ENCODE measurements around the gene FBLN5.

The FBLN5 gene

DNA sequence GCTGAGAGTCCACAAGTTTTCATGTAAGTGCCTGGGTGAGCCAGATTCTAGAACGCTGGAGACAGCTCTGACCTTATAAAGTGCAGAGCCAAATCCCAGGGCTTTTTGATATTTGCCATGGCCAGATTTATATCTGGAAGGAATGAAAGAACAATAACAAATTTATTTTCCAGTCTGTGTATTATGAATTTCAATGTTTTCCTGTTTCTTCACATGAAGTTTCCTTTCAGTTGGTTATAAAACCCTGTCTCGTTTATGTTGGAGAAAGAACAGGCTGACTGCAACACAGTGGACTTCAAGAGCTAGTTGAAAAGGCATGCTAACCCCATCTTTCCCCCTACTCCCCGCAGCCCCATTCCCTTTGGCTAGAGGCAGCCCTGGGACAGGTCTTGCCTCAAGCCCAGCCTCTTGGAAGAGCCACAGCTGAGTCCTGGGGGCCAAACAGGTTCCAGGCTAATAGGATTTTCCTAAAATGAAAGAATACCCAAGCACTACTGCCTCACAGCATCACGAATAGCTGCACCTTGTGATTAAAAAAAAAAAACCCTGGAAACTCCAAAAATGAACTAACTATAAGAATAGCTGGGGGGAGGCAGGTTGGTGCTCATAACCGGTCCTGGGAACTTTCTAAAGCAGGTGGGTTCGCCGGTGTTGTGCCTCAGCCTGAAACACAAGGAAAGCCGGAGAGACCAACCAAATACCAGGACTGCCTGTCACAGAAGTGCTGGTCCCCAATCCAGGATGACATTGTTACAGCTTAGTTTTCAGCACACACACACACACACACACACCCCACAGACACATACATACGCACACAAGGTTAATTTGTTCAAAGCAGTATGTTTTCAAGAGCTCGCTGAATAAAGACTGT, 1.5 kb downstream of the FBLN5 start:
- DNase-seq, result no peak

DNA sequence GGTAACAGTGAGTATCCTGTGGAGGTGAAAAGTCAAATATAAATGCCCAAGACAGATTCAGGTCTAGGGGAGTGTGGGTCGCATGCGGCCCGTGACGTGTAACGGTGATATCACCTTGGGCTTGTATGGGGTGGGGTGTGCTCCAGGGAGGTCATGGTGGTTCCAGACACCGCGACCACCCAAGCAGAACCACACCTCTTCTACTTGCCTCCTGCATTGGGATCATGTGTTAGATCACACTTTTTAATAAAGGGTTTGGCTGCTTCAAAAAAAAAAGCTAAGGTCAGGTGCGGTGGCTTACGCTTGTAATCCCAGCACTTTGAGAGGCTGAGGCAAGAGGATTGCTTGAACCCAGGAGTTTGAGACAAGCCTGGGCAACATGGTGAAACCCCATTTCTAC, 4.5 kb downstream of the FBLN5 start:
- no peak for DNase-seq

DNA sequence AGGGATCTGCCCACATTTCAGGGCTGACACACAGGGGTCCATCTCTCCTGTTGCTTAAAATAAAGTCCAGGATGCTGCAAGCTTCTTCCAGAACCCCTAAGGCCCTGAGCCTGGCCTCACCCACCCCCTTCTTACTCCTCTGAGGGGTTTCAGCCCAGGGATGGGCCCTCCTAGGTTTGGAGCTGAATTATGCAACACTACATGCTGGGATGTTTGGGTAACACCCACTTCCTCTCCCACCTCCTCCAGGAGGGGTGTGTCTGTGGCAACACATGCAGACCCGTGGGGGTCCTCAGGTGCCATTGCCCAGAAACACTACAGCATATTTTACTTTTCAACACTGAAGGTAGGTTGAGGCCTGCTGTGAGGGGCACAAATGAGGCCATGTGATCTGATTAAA, 5.4 kb downstream of the FBLN5 start:
- no peak for DNase-seq

DNA sequence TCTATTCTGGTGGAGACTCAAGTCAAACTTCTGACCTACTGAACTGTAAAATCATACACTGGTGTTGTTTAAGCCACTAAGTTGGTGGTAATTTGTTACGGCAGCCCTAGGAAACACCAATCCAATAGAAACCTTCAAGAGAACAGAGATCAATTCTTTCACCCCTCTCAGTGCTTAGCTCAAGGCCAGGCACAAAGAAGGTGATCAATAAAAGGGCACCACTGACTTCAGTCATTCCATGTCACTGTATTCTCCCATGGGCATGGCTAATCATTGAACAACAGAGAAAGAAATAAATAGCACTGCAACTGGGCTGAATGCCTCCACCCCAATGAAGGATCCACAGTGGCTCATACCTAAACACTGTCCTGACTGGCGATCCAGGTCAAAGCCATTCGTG, 7.3 kb downstream of the FBLN5 start:
- DNase-seq, result no peak

DNA sequence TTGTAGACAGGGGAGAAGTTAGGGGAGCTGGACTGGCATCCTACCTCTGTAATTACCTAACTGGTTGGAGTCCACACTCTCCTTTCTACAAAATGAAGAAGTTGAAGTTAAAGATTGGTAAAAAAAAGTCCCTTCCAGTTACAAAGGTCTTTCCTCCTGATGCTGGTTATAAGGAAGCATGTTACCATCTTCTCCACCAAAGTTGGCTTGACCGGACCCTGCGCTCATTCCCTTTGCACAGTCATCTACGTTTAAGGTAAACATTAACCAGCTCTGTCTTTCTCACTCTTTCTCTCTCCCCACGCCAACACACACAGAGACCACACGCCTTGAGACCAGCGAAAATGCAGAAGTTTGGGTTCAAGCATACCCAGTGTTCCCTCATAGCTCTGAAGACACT, 11.9 kb downstream of the FBLN5 start:
- no peak for DNase-seq

DNA sequence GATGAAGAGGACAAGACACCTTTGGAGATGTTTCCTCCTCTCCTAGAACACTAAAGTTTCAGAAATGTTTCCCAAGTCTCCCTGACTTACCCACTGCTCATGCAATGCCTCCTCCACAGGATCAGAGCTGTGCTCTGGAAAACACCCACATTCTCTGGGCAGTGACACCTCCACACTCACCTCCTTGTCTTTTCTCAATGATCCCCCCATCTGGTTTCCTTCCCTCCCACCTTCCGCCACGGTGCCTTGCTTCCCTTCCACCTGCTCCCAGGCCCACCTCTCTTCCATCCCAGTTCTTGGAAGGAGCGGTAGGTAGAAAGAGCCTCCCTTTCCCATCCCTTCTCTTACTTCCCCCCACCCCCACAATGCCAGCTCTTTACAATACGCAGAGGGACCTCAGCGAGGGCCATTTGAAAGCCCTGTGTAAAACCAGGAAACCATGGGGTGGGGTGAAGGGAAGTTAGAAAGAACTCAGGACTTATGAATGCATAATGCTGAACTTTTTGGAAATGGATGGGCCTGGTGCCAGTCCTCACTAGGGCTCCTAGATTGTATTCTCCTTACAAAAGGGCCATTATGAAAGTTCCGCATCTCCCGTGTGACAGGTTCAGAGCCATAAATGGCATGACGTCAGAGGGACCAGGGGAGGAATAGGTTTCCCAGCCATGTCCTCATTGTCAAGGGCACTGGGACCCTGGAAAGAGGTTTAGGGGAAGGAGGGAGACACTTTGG, 12.8 kb downstream of the FBLN5 start:
- no peak for DNase-seq

DNA sequence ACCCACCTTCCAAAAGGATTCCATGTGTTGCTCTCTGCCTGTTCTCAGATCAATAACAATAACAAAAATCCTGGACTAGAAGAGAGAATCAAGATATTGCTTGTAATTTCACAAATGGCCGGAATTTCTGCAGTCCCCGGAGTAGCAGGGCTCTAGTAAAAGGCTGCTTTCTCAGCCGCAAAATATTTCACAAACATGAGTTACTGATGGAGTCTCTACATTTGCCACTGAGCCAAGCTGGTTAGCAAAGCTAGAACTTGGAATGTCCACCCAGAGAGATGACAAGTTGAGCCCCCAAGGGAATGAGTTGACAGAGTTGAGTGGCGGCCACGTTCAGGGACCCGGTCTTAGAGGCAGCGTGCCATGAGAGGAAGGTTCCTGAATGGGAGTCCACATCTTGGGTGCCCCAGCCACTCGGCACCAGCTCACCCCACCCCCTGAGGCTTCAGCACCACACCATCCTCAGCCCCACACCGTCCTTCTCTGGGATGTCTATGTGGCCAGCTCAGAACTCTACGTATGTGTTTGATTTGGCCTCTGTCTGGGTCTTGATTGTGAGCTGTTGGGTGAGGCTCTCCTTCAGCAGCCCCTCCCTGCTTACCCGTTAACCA, 15.9 kb downstream of the FBLN5 start:
- no peak for DNase-seq

DNA sequence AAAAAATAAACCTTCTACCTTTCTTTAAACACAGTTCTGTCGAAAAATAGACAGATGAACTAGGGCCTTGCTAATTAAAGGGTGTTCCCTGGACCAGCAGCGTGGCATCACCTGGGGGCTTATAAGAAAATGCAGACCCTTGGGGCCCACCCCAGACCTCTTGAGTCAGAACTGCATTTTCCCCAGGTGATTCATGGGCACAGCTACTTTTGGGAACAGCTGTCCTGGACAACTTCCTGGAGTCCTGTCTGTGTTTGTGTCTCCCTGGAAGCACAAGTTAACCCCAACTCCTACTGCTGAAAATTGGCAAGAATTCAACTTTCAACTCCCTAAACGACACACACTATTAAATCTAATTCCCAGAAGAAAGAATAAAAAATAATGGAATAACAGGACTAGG, 17.8 kb downstream of the FBLN5 start:
- no peak for DNase-seq

DNA sequence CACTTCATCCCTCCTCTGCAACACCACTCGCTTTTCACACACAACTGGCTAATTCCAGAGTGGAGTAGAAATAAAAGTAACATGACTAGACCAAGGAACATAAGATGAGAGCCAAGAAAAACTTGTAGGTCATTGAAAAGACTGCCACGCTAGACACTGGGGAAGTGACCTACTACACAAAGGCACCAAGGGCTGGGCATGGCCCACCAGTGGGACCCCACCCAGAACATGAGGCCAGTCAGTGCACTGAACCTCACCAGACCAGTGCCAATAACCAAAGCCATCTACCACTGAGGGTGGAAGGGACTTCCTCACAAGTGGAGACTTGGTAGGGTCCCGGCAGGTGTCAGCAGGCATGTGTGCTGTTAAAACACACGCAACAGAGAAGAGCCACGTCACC, 19.7 kb downstream of the FBLN5 start:
- DNase-seq, result no peak

DNA sequence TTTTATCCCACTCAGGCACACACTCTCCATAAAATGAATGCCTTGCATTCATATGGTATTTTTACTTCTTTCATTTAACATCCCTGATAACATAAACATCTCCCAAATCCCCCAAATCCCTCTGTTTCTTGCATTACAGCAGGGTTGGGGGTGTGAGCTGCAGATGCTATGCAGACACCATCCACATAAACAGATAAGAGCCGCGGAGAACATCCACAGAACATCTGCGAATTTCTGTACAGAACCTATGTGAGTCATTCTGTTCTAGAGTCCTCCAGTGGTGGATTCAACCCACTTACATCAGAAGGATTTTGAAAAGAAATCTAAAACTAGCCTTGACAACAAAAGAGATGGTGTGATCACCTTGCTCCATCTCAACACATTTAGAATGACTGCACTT, 20.3 kb downstream of the FBLN5 start:
- no peak for DNase-seq

DNA sequence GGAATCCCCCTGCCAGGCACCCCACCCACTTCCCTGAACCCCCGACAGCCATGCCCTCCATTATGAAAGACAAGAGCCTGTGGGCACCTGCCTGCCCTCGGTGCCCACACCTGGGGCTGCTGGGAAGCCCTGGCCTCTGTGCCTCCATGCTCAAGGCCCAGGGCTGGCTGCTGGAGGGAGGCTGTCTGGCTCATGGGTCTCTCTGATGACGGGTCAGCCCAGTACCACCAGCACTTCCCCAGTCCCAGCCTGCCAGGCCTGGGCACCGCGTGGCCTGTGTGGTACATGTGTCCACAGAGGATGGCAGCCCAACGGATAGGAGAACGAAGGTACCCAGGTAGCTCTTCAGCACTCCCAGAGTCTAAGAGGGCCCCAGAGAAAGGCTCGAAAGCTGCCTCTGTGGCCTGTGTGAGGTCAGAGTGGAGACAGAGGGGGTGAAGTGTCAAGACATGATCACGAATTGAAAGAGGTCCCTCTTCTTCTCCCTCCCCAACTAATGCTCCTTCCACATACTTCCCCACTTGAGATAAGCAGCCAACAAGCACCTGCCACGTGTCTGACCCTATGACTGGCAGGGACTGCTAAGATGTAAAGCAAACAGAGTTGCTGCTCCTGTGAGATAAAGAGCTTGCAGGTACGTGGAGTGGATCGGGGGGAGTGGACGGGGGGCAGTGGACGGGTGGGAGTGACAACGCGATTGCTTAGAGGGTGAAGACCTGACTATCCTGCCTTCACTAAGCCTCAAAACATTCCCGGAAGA, 21.2 kb downstream of the FBLN5 start:
- DNase-seq, result no peak

DNA sequence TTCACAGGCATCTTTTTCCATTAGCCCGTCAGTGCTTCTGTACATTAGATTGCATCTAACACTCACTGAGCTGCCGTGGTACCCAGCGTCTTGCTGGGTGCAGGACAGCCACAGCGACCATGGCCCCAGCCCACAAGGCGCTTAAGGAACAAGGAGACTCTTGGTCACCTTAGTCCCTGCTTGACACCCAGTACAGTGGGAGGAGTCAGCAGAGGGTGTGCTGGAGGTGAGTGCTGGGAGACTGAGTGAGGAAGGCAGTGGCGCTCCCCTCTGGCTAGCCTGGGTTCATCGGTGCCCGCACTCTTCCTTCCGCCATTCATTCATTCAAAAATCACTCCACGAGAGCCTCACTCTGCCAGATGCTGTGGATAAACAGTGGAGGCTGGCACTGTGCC, 21.8 kb downstream of the FBLN5 start:
- no peak for DNase-seq

DNA sequence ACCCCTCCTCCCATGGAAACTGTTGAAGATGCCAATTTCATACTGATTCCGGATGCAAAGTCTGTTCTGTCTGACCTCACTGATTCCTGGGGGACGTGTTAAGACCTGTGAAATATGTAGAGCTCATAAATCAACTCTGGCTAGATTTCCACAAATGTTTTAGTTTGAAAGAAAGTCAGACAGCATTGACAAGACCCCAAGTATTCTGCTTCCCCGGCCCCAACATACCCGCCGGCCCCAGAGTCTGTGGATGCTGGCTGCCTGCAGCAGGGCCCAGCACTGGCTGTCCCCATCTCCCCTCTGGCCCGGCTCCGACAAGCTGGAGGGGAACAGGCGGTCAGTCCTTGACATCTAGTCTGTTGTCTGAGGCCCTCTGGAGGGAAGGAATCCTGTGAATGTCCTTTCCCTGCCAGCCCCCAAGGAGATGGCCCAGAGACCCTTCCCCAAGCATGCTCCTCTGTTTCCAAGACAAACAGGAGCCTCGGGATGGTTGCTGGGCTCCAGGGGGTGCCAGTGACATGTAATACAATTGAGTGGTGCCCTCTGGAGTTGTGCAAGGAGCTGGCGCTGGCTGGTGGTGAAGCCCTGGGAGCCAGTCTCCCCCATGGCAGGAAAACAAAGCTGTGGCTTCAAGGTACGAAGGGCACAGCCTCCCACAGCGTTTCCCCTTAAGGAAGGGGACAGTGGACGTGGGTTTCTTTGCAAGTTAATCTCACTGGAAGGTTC, 22.3 kb downstream of the FBLN5 start:
- DNase-seq, result no peak

DNA sequence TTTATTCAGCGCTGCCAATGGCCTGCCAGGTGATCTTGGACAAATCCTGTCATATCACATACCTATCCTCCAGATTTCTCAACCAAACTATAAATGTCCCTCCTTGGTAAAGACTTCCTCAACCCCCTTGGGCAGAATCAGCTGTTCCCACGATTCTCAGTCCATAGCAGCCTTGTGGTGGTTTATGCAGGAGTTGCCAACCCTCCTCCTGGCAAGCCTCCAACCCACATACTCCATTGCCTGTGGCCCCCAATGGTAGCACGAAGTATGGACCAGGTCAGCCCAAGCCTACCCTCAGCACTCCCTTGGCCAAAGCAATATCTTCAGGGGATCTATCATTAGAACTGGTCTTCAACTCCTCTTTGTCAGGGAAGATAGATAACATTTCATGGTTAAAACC, 27.0 kb downstream of the FBLN5 start:
- DNase-seq, result no peak

DNA sequence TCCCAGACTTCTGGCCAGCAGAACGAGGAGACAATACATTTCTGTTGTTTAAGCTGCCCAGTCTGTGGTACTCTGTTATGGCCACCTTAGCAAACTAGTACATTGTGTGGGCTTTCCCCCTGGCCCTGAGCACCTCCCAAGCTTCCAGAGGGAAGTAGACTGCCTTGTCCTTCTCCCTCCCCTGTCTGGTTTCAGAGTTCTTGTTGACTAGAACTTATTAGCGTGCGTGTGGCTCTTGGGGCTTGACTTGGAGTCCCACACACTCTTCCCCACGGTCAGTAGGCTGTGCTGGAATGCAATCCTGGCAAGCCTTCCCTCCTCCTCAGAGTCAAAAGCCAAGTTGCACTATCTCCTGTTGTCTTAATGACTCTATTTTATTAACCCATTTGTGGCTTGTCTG, 27.7 kb downstream of the FBLN5 start:
- no peak for DNase-seq

DNA sequence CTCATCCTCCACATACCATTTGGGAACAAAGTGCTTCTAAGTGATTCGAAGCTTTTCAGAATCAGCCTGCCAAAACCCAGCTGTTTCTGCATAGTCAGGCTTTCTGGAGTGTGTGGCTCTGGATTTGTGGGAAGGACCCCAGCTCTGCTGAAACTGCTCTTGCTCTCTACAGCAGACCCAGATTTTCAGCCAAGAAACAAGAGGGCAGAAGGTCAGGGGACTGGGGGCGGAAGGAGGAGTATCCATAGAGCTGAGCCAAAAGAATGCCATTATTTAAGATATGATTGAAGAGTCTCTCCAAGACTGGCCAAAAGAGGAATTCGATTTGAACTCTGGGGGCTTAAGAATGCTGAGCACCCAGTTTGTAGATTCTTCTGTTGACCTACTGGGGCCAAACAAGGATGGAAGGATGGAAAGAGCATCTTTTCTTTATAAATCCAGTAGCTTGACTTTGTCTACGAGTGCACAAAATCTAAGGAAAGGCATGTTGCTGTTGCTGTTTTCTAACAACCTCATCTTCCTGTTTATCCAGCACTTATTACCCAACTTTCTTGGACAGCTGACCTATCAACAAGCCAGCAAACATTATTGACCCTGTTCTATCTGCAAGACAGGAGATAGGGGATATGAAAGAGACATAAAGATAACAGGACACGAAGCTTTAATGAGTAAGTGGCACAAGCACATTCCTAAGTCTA, 29.2 kb downstream of the FBLN5 start:
- no peak for DNase-seq

DNA sequence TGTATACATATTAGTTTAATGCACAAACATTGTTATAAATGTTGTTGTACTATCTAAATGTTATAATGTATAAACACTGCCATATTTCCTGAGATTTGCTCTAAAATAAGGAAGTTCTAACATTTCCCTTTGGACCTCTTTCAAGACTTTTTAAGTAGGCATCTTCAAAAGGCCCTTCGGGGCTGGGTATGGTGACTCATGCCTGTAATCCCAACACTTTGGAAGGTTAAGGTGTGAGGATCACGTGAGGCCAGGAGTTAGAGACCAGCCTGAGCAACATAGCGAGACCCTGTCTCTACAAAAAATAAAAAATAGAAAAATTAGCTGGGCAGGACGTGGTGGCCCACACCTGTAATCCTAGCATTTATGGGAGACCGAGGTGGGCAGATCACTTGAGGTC, 35.5 kb downstream of the FBLN5 start:
- DNase-seq, result no peak

DNA sequence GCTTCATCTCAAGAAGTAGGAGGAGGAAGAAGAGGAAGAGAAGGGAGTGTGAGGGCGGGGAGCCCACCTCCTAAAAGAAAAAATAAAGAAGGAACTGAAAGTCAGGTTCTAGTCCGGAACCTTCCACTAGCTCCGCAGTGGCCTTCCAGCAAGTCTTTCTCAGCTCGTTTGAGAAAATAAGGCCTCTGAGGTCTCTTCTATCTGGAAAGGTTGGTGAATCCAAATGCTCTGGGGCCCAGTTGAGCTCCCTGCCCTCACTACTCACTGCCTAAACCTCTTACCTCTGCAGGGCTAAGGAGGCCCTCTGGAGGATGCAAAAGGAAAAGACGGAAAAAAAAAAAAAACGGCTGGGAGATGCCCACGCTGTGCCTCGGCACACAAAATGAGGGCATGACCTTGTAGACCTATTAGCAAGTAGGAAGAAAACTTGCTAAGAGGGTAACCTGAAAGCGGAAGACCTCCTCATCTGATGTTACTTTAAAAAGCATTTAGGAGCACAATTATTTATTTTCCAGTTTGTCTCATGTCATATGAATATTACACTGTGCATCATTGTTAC, 35.9 kb downstream of the FBLN5 start:
- peak; percentile 9 for DNase-seq

DNA sequence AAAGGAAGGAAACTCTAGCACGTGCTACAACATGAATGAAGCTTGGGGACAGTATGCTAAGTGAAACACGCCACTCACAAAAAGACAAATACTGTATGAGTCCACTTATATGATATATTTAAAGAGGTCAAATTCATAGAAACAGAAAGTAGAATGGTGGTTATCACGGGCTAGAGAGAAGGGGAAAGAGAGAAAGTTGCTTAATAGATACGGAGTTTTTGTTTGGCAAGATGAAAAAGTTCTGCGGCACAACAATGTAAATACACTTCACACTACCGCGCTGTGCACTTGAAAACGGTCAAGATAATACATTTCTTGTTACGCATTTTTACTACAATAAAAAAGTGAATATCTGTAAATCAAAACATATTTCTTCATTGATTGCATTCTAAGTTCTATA, 37.3 kb downstream of the FBLN5 start:
- DNase-seq, result no peak

DNA sequence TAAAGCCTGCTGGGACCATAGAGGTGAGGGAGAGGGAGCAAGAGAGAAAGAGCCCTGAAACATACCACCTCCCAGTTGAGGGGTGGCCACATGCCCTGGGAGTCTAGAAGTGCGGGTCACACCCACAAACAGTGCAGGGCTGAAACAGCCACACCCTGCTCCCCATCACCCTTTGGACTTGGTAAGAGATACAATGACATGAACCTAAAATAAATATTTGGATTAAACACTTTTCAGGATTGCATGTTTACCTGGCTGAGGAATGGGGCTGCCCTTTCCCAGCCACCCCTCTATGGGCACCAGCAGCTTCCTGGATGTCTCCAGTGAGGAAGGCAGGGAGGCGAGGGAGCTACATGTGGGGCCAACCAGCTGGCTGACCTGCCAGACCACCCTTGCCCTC, 41.1 kb downstream of the FBLN5 start:
- DNase-seq, result no peak

DNA sequence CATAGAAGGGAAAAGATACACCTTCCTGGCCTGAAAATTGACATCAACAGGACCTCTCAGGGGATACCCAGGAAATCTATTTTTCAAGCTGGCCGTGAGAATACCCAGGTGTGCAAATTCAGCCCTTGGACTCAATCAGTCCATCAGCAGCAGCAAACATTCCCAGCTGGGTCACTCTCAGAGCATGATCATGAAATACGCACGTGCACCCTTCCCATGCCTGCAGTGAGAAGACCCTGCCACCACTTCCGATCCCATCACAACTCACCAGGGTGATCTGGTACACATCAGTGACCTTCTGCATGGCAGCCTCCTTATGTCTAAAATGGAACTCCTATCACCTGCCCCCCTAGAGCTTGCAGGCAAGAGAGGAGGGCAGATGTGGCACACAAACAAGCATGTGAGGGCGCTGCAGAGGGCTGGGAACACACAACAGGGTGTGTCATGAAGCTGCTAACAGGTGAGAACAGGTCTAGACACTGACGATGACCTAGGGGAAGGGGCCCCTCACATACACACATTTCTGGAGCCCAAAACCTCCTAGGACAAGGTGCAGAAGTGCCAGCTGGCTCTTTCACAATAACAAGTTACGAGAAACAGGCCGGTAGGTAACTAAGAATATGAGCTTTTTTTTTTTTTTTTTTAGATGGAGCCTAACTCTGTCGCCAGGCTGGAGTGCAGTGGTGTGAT, 42.4 kb downstream of the FBLN5 start:
- no peak for DNase-seq
